HepG2 (cell line): Measurements from ENCODE around the gene ZNF213. TPM values are rescaled to one million over a fixed set of nuclear protein-coding genes. Genes with fewer than 3 reads are reported as not detected.

Source experiments
- FOSL1 ChIP-seq: sonication (generic); formaldehyde crosslinking; IDR thresholded peaks from 2 replicates; pipeline ENCODE4 v1.9.0; 2021; ENCODE audit warnings: missing genetic modification reagents, borderline replicate concordance
- FOXA3 ChIP-seq: IDR thresholded peaks from 2 replicates; pipeline ENCODE4 v1.6.1; 2016; ENCODE audit warnings: missing genetic modification reagents, missing compliant biosample characterization
- ZFP1 ChIP-seq: IDR thresholded peaks from 2 replicates; pipeline ENCODE4 v1.6.1; 2016
- ZFP82 ChIP-seq: sonication (generic); formaldehyde crosslinking; IDR thresholded peaks from 2 replicates; pipeline ENCODE4 v1.5.1; 2020; ENCODE audit warnings: mild to moderate bottlenecking, missing genetic modification reagents, borderline replicate concordance
- ZNF446 ChIP-seq: sonication (generic); formaldehyde crosslinking; IDR thresholded peaks from 2 replicates; pipeline ENCODE4 v1.5.0; 2020; ENCODE audit warnings: mild to moderate bottlenecking, missing genetic modification reagents
- ZNF589 ChIP-seq: sonication (generic); formaldehyde crosslinking; conservative IDR thresholded peaks from 2 replicates; pipeline ENCODE4 v1.8.0; 2022; ENCODE audit warnings: mild to moderate bottlenecking, moderate library complexity, missing genetic modification reagents
- polyA plus RNA-seq, 8 experiments: library from polyadenylated mRNA; depleted of rRNA in 3 of 8; stranded (reverse) in 7 of 8; unstranded in 1 of 8; fragments of >200 nt; fragmentation: Illumina TruSeq in 4 of 8; extraction: Trizol in 4 of 8; gene quantifications; 2 replicates each; pipeline versions ENCODE4 v1.2.1 to v1.2.3, GENCODE V29; 2011 to 2016; ENCODE audit warnings: low read depth in 4 of 8, missing spikeins in 1 of 8, mixed read lengths in 1 of 8; ENCODE audit not compliant: insufficient read depth in 1 of 8
- total RNA-seq, 5 experiments: library from RNA; depleted of rRNA; stranded (reverse); fragments of >200 nt; fragmentation: Illumina TruSeq; extraction: Trizol; gene quantifications; 2 replicates each; pipeline ENCODE4 v1.2.3, GENCODE V29; 2016; ENCODE audit warnings: low read depth in 1 of 5
- TF ChIP-seq, protein P1 (sequence below): sonication (generic); formaldehyde crosslinking; IDR thresholded peaks from 2 replicates; pipeline ENCODE4 v1.5.1; 2020; ENCODE audit warnings: missing genetic modification reagents, mild to moderate bottlenecking, borderline replicate concordance
- TF ChIP-seq, protein P2 (sequence below), 2 experiments: IDR thresholded peaks; 2 replicates each; pipeline ENCODE4 v1.6.1; 2011 to 2012; ENCODE audit warnings: low read length in 2 of 2, borderline replicate concordance in 1 of 2, low read depth in 1 of 2, mild to moderate bottlenecking in 1 of 2, moderate library complexity in 1 of 2
- TF ChIP-seq, protein P3 (sequence below): sonication (generic); formaldehyde crosslinking; IDR thresholded peaks from 2 replicates; pipeline ENCODE4 v1.5.1; 2020; ENCODE audit warnings: missing genetic modification reagents, mild to moderate bottlenecking, borderline replicate concordance
- TF ChIP-seq, protein P4 (sequence below): sonication (generic); formaldehyde crosslinking; IDR thresholded peaks from 2 replicates; pipeline ENCODE4 v1.4.0; 2020; ENCODE audit warnings: missing genetic modification reagents
- TF ChIP-seq, protein P5 (sequence below): sonication (generic); formaldehyde crosslinking; IDR thresholded peaks from 2 replicates; pipeline ENCODE4 v1.5.0; 2020; ENCODE audit warnings: mild to moderate bottlenecking, missing genetic modification reagents

Gene ZNF213
- total and polyA plus RNA-seq, 2 of the 13 experiments (the other 11 are each of a cell fraction or from before 2014, with no cell fraction given): 0.59 to 0.97 TPM

DNA sequence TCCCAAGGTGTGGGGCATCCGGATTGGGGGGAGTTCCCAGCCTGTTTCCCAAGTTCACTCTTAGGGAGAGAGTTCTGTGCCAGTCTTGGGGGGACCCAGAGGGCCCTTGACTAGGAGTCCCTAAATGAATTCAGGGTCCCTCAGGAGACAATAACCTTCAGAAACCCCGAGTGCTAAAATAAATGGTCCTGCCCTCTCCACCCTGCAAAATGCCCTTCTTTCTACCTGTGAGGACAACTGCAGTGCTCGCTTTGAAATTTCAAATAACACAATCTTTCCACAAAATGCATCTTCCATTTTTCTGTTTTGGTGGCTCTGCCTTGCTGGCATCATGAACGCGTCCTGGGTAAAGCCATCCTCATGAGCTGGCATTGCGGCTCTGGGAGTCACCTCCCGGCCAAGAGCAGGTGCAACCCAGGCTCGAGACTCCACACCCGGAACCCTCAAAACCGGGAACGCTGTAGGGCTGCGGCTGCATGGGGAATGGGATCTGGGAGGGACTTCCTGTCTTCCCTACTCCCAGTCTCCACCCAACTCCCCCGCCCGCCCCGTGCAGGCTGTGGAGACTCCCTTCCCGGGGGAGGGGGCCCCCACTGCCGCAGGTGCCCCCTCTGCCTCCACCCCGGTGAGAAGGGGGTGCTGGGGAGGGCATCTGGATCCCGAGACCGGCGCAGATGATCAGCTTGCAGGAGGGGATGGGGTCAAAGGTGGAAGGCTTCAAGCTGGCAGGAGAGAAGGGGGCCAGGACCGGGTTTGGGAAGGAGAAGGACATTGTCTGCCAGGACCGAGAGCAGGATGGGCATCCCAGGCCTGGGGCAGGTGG, 22.6 kb upstream of the ZNF213 start, which contains the start of gene ZNF205 (continued):
- TF ChIP-seq, protein P1, sequence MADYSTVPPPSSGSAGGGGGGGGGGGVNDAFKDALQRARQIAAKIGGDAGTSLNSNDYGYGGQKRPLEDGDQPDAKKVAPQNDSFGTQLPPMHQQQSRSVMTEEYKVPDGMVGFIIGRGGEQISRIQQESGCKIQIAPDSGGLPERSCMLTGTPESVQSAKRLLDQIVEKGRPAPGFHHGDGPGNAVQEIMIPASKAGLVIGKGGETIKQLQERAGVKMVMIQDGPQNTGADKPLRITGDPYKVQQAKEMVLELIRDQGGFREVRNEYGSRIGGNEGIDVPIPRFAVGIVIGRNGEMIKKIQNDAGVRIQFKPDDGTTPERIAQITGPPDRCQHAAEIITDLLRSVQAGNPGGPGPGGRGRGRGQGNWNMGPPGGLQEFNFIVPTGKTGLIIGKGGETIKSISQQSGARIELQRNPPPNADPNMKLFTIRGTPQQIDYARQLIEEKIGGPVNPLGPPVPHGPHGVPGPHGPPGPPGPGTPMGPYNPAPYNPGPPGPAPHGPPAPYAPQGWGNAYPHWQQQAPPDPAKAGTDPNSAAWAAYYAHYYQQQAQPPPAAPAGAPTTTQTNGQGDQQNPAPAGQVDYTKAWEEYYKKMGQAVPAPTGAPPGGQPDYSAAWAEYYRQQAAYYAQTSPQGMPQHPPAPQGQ: no peak
- TF ChIP-seq ZFP1 (CRISPR knock-in tag) (peak; percentile 63; the same call in 1 of the 2 replicates), ZNF446 (CRISPR knock-in tag) (peak; percentile 71; the same call in 1 of the 2 replicates), FOXA3 (CRISPR knock-in tag) (peak; percentile 73; the same call in 1 of the 2 replicates), FOSL1 (CRISPR knock-in tag) (no peak), ZFP82 (CRISPR knock-in tag) (no peak), ZNF589 (CRISPR knock-in tag) (no peak; the same call in 1 of the 2 replicates)
- TF ChIP-seq, protein P2, sequence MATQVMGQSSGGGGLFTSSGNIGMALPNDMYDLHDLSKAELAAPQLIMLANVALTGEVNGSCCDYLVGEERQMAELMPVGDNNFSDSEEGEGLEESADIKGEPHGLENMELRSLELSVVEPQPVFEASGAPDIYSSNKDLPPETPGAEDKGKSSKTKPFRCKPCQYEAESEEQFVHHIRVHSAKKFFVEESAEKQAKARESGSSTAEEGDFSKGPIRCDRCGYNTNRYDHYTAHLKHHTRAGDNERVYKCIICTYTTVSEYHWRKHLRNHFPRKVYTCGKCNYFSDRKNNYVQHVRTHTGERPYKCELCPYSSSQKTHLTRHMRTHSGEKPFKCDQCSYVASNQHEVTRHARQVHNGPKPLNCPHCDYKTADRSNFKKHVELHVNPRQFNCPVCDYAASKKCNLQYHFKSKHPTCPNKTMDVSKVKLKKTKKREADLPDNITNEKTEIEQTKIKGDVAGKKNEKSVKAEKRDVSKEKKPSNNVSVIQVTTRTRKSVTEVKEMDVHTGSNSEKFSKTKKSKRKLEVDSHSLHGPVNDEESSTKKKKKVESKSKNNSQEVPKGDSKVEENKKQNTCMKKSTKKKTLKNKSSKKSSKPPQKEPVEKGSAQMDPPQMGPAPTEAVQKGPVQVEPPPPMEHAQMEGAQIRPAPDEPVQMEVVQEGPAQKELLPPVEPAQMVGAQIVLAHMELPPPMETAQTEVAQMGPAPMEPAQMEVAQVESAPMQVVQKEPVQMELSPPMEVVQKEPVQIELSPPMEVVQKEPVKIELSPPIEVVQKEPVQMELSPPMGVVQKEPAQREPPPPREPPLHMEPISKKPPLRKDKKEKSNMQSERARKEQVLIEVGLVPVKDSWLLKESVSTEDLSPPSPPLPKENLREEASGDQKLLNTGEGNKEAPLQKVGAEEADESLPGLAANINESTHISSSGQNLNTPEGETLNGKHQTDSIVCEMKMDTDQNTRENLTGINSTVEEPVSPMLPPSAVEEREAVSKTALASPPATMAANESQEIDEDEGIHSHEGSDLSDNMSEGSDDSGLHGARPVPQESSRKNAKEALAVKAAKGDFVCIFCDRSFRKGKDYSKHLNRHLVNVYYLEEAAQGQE (IDR thresholded peaks at IDR 0.05; ENCODE audit: borderline replicate concordance in 1 of 2, low read depth in 1 of 2, low read length in 2 of 2): no peak; a peak in 1 of 4 replicates
- TF ChIP-seq, protein P3, sequence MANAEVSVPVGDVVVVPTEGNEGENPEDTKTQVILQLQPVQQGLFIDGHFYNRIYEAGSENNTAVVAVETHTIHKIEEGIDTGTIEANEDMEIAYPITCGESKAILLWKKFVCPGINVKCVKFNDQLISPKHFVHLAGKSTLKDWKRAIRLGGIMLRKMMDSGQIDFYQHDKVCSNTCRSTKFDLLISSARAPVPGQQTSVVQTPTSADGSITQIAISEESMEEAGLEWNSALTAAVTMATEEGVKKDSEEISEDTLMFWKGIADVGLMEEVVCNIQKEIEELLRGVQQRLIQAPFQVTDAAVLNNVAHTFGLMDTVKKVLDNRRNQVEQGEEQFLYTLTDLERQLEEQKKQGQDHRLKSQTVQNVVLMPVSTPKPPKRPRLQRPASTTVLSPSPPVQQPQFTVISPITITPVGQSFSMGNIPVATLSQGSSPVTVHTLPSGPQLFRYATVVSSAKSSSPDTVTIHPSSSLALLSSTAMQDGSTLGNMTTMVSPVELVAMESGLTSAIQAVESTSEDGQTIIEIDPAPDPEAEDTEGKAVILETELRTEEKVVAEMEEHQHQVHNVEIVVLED (CRISPR knock-in tag): peak; percentile 52; the same call in 1 of the 2 replicates
- TF ChIP-seq, protein P4, sequence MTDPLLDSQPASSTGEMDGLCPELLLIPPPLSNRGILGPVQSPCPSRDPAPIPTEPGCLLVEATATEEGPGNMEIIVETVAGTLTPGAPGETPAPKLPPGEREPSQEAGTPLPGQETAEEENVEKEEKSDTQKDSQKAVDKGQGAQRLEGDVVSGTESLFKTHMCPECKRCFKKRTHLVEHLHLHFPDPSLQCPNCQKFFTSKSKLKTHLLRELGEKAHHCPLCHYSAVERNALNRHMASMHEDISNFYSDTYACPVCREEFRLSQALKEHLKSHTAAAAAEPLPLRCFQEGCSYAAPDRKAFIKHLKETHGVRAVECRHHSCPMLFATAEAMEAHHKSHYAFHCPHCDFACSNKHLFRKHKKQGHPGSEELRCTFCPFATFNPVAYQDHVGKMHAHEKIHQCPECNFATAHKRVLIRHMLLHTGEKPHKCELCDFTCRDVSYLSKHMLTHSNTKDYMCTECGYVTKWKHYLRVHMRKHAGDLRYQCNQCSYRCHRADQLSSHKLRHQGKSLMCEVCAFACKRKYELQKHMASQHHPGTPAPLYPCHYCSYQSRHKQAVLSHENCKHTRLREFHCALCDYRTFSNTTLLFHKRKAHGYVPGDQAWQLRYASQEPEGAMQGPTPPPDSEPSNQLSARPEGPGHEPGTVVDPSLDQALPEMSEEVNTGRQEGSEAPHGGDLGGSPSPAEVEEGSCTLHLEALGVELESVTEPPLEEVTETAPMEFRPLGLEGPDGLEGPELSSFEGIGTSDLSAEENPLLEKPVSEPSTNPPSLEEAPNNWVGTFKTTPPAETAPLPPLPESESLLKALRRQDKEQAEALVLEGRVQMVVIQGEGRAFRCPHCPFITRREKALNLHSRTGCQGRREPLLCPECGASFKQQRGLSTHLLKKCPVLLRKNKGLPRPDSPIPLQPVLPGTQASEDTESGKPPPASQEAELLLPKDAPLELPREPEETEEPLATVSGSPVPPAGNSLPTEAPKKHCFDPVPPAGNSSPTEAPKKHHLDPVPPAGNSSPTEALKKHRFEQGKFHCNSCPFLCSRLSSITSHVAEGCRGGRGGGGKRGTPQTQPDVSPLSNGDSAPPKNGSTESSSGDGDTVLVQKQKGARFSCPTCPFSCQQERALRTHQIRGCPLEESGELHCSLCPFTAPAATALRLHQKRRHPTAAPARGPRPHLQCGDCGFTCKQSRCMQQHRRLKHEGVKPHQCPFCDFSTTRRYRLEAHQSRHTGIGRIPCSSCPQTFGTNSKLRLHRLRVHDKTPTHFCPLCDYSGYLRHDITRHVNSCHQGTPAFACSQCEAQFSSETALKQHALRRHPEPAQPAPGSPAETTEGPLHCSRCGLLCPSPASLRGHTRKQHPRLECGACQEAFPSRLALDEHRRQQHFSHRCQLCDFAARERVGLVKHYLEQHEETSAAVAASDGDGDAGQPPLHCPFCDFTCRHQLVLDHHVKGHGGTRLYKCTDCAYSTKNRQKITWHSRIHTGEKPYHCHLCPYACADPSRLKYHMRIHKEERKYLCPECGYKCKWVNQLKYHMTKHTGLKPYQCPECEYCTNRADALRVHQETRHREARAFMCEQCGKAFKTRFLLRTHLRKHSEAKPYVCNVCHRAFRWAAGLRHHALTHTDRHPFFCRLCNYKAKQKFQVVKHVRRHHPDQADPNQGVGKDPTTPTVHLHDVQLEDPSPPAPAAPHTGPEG (CRISPR knock-in tag): no peak; the same call in 1 of the 2 replicates
- TF ChIP-seq, protein P5, sequence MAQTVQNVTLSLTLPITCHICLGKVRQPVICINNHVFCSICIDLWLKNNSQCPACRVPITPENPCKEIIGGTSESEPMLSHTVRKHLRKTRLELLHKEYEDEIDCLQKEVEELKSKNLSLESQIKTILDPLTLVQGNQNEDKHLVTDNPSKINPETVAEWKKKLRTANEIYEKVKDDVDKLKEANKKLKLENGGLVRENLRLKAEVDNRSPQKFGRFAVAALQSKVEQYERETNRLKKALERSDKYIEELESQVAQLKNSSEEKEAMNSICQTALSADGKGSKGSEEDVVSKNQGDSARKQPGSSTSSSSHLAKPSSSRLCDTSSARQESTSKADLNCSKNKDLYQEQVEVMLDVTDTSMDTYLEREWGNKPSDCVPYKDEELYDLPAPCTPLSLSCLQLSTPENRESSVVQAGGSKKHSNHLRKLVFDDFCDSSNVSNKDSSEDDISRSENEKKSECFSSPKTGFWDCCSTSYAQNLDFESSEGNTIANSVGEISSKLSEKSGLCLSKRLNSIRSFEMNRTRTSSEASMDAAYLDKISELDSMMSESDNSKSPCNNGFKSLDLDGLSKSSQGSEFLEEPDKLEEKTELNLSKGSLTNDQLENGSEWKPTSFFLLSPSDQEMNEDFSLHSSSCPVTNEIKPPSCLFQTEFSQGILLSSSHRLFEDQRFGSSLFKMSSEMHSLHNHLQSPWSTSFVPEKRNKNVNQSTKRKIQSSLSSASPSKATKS (CRISPR knock-in tag): no peak
